RPMI7951 (cell line): ENCODE results near the gene RNF181. TPM values are rescaled to one million over a fixed set of nuclear protein-coding genes. Genes with fewer than 3 reads are reported as not detected.
"Not testable (repeated sequence)": the region's sequence is repeated elsewhere in the genome, so short reads cannot be mapped to it uniquely, and the experiment has no call there.

ENCODE experiments used
- DNase-seq: peaks from one replicate; pipeline ENCODE4 v3.0.0-alpha.2; 2012; ENCODE audit warnings: low read depth
- total RNA-seq: library from RNA; depleted of rRNA; stranded (reverse); fragments of >200 nt; shearing (Covaris generic); gene quantifications from 2 replicates; pipeline ENCODE4 v1.2.3, GENCODE V29; 2014

RNF181 gene
- total RNA-seq, 1 experiment from 2014 or later = 359 TPM

DNA sequence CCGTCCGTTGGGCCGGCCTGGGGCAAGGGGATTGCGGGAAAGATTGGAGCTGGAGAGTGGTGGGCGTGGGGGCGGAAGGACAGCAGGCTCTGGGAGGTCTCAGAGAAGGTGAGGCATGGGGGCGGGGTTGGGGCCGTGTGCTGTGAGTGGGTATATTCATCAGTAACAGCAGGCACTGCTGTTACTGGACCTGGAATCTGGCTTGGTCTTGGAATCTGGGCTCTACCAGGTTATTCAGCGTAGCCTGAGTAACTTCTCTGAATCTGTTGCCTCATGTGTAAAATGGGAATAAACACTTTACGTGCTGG lies 435 bp downstream of the RNF181 start:
- no peak for DNase-seq

DNA sequence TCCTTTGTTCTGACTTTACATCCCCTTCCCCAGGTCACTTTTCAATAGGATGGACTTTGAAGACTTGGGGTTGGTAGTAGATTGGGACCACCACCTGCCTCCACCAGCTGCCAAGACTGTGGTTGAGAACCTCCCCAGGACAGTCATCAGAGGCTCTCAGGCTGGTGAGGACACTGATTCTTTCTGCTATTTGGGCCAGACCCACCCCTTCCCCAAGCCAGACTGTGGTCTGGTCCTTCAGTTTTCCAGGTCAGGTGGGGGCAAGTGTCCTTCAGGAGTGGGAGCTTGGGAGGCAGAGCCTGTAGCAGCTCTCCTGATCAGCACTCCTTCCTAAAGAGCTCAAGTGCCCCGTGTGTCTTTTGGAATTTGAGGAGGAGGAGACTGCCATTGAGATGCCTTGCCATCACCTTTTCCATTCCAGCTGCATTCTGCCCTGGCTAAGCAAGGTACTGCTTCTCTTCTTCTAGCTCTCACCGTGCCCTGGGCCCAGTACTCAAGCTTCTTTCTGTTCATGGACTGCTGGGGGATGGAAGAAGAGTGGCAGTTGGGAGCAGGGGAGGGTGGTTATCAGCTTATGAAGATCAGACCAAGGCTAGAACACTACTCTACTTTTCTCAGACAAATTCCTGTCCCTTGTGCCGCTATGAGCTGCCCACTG lies 1.1 kb downstream of the RNF181 start:
- DNase-seq = no peak

DNA sequence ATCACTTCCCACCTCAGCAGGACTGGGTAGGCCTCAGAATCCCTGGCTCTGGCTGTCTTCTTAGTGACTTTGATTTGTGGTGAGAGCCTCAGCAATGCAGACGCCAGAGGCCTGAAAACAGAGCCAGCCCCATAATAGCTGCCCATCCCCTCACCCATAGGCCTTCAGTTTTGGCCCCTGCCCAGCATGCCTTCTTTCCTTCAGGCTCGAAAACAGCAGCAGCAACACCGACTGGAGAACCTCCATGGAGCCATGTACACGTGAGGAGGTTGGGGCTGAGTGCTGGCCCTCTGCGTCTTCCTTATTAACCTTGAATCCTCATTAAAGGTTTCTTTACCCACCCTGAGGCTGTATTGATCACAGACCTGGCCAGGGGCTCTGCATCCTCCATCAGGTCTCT lies 1.7 kb downstream of the RNF181 start:
- DNase-seq = no peak

DNA sequence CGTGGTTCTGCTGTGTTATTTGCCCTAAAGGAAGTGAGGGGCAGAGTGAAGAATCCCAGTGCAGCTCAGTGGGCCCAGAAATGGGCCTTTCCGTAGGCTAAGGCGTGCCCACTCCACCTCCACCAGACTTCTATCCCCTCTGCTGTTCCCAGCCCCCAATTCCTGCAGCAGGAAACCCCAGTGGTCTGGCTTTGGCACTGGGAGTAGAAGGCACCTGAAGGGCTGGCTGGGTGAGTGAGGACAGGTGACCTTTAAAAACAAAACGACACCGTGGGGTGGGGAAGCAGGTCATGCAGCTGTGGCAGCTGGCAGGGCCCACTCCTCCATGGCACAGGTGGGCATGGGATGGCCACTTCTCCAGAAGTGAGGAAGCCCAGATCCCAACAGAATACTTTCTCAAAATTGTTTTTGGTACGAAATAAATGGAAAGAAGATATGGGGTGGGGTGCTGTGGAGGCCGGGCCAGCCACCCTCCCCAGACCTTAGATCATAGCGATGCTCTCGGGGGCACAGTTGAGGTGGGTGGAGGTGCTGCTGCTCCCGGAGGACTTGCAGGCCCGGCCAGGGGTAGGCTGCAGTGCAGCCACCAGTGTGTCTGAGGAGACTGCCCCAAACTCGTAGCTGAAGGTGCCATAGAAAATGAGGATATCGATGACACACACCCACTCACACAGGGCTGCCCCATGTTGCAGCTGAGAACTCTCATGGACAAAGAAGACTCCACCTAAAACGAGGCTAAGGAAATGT lies 3.2 kb downstream of the RNF181 start:
- no peak for DNase-seq

- DNase-seq = no peak
Observed at GRCh38 chr2:85599468-85600234, 4.1 kb downstream of the RNF181 start.

- no peak for DNase-seq
Observed at GRCh38 chr2:85600235-85600575, 4.7 kb downstream of the RNF181 start.

GRCh38 chr2:85600951-85601770 lies 5.6 kb downstream of the RNF181 start:
- no peak for DNase-seq

- DNase-seq = peak; percentile 71
Observed at GRCh38 chr2:85601771-85602475, 6.4 kb downstream of the RNF181 start.

GRCh38 chr2:85602476-85603234 lies 7.1 kb downstream of the RNF181 start, which contains the start of gene TMEM150A:
TSS of gene TMEM150A (minus strand) at chr2:85602698. CDS start at chr2:85601948, 750 bp downstream.
- DNase-seq = peak; percentile 91

GRCh38 chr2:85604133-85604444 lies 8.5 kb downstream of the RNF181 start:
- not testable (repeated sequence) for DNase-seq

DNA sequence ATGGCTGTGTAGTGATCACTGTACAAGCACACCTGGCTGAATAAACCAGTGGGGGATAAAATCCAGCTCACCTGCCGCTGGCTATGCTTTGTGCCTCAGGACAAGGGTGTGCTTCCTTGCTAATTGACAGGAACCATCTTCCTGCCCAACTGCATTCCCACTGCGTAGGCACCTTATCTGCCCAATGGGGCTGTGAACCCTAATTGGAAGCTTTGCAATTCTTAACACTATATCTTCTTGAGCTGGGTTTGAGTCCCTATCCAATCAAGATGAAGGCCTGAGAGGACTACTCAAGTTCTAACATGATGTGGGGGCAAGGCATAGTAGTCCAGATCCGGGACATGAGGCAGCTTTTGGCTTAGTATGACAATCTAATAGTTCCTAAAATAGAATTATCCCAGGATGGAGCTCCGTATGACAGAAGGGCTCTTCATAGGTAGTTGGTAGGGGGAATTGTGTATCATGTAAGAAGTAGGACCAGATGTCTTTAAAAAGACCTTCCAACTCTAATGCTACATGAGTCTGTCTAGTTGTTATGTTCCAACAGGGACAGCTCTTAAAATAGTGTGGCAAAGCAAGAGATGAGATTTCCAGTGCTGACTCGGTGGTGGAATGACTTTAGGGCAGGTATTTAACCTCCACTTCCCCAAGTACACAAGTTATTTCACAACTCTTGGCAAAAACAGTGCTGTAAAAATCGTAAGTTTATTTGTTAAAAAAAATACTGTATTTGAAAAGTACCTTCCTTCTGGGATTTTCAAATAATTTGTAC lies 9.2 kb downstream of the RNF181 start:
- DNase-seq = no peak

GRCh38 chr2:85605406-85606115 lies 10.0 kb downstream of the RNF181 start:
- peak; percentile 74 for DNase-seq

DNA sequence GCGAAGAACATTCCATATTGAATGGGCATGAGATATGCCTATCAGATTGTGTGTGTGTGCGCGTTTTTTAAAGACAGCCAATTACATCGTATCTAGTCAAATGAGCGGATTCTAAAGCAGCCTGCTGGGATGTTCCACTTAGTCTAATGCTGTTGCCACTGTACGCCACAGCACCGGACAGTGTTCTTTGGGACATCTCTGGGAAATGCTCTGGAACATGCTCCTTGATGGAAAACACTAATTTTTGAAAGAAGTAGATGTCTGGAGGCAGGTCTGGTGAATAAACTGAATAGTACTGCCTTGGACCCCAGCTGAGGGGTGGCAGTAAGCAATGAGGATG lies 10.5 kb downstream of the RNF181 start:
- no peak for DNase-seq

DNA sequence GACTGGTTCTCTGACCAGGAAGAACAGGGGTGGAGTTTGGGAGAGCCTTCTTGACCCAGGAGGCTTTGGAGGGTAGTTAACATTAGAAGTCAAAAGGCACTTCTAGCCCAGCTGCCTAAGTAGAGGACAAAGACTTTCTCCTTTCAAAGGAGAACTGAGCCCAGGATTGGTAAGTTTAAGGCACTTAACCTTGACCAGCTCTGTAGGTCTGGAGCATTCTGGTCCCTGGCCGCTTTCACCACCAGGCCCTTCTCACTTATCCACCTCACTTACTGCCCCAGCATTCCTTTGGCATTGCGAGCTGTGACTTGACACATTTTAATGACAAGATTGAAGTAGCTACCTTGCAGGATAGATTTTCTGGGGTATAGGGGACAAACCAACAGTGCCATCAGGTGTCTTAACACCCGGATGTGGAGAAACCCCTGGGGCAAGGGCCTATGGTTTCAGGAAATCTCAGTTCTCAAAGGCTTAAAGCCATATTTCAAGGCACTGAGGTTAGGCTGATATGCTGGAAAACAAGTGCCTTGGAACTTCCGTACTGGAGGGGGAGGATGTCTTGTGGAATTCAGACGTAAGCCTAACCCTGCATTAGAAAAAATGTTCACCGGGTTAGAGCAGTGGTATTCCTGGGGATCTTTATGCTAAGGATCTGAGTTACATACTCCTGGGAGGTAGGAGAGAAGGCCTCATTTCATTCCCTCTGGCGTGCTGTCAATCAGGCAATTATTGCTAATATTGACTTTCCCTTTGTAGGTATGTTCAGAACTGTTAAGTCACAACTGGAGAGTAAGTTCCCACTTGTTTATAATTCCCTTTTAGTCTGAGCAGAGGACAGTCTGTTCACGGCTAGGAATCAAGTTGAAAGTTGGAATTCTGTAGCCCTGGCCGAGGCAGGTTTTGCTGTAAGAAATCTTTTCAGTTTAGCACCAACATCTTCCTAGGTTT lies 12.0 kb downstream of the RNF181 start:
- no peak for DNase-seq

DNA sequence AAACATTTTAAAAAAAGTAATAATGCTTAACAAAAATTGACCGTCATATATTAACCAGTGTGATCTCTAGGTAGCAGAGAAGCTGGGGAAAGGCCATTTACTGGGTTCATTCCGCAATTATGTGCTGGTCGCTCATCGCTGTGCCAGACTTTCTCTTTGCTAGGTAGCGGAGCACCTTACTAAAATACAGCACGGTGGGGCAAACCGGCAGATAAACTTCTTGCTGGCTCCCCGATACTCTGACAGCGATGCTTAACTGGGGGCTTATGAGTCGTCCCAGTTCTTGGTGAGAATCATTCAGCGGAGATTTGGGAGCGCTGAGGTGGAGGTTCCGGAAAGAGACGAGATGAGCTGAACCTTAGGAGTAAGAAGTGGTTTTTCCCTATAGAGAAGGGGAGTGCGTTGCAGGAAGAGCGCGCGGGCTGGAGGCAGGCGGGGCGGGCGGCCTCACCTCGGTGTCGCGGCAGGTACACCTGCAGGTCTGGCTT lies 15.7 kb downstream of the RNF181 start:
- DNase-seq = no peak

- DNase-seq = peak; percentile 88
Observed at GRCh38 chr2:85611705-85612587, 16.4 kb downstream of the RNF181 start, which contains the start of gene C2orf68. TSS of gene C2orf68 (minus strand) at chr2:85612066. CDS start at chr2:85611984, 82 bp downstream.
